ENCODE data around the gene ACACB. TPM values are rescaled to one million over a fixed set of nuclear protein-coding genes. Genes with fewer than 3 reads are reported as not detected.

Gene ACACB
- total and polyA plus RNA-seq, 8 donors: 23.4 to 58.9 (median 31.6) TPM

- no peaks in the 10 kb centered on the region for H3K27me3 ChIP-seq
- H3K27ac ChIP-seq: no peak overlapping the region
- TF ChIP-seq CTCF (IDR thresholded peaks at IDR 0.05): no peak
- DNase-seq: no peak
- no peaks in the 10 kb centered on the region for H3K4me1 ChIP-seq
- no peak for ATAC-seq
- no peak overlapping the region for H3K4me3 ChIP-seq
- FAIRE-seq: no peak
- no peaks in the 10 kb centered on the region for H3K36me3 ChIP-seq
- H3K9me3 ChIP-seq: no peaks in the 10 kb centered on the region
- intact Hi-C loops (cut with DNase I): no loop called here
- 49 to 63% methylated on average over 3 of the region's 3 CpGs for WGBS, 2 donors
These were observed 176.7 kb downstream of the ACACB start for GRCh38 chr12:109293106-109293505.

- Histone ChIP-seq H3K27me3 (no peaks in the 10 kb centered on the region), H3K4me1 (no peaks in the 10 kb centered on the region)
- ATAC-seq: no peak
These were observed 178.0 kb downstream of the ACACB start for GRCh38 chr12:109294286-109294796.

GRCh38 chr12:109295764-109296425, 179.5 kb downstream of the ACACB start:
- TF ChIP-seq CTCF (IDR thresholded peaks at IDR 0.05): no peak
- ATAC-seq (no peak), DNase-seq (no peak), FAIRE-seq (no peak)
- Histone ChIP-seq H3K36me3 (no peaks in the 10 kb centered on the region), H3K9me3 (no peaks in the 10 kb centered on the region), H3K4me1 (no peaks in the 10 kb centered on the region), H3K27me3 (no peaks in the 10 kb centered on the region), H3K4me3 (no peak overlapping the region), H3K27ac (no peak overlapping the region)
- intact Hi-C loops (cut with DNase I): no loop called here
- WGBS, 2 donors: 64 to 72% methylated on average over 11 to 13 of the region's 13 CpGs

More at GRCh38 chr12:109294286-109294796, 178.0 kb downstream of the ACACB start:
- no peak overlapping the region for H3K27ac ChIP-seq
- no peak overlapping the region for H3K4me3 ChIP-seq
- no peak for TF ChIP-seq CTCF (IDR thresholded peaks at IDR 0.05)
- DNase-seq (no peak), FAIRE-seq (no peak)
- H3K36me3 ChIP-seq: no peaks in the 10 kb centered on the region
- intact Hi-C loops (cut with DNase I): no loop called here
- 54 to 60% methylated on average over 5 of the region's 5 CpGs for WGBS, 2 donors
- no peaks in the 10 kb centered on the region for H3K9me3 ChIP-seq

- 46 to 55% methylated on average over 3 of the region's 3 CpGs for WGBS, 2 donors
- no peaks in the 10 kb centered on the region for H3K36me3 ChIP-seq
- no peaks in the 10 kb centered on the region for H3K4me1 ChIP-seq
- ATAC-seq (no peak), DNase-seq (no peak), FAIRE-seq (no peak)
- H3K9me3 ChIP-seq: no peaks in the 10 kb centered on the region
- intact Hi-C loops (cut with DNase I): no loop called here
- no peaks in the 10 kb centered on the region for H3K27me3 ChIP-seq
- H3K4me3 ChIP-seq: no peak overlapping the region
- no peak overlapping the region for H3K27ac ChIP-seq
- TF ChIP-seq CTCF (IDR thresholded peaks at IDR 0.05): no peak
These were observed 180.0 kb downstream of the ACACB start for GRCh38 chr12:109296431-109296830.

- DNase-seq (no peak), FAIRE-seq (no peak), ATAC-seq (no peak)
- TF ChIP-seq CTCF (IDR thresholded peaks at IDR 0.05): no peak
- no peak overlapping the region for H3K4me3 ChIP-seq
- H3K4me1 ChIP-seq: no peaks in the 10 kb centered on the region
- no peaks in the 10 kb centered on the region for H3K36me3 ChIP-seq
- no peaks in the 10 kb centered on the region for H3K9me3 ChIP-seq
- 77 to 83% methylated on average over 7 of the region's 7 CpGs for WGBS, 2 donors
- no peak overlapping the region for H3K27ac ChIP-seq
- no peaks in the 10 kb centered on the region for H3K27me3 ChIP-seq
- intact Hi-C loops (cut with DNase I): no loop called here
These were observed 183.5 kb downstream of the ACACB start for GRCh38 chr12:109299849-109300248.

Data from pancreas (tissue), 10 donors.